ENCODE results near the gene IGFL2.
"Not testable (repeated sequence)": the region's sequence is repeated elsewhere in the genome, so short reads cannot be mapped to it uniquely, and the experiment has no call there.

The IGFL2 gene

GRCh38 chr19:46191972-46192371, 43.9 kb downstream of the IGFL2 start:
- no peak for FAIRE-seq

GRCh38 chr19:46192626-46192991, 44.6 kb downstream of the IGFL2 start:
- FAIRE-seq, result not testable (repeated sequence)

- FAIRE-seq, result no peak
Observed at GRCh38 chr19:46192992-46193650, 45.1 kb downstream of the IGFL2 start.

- FAIRE-seq, result no peak
Observed at GRCh38 chr19:46193678-46194077, 45.6 kb downstream of the IGFL2 start.

- FAIRE-seq, result no peak
Observed at GRCh38 chr19:46195104-46195503, 47.1 kb downstream of the IGFL2 start.

- FAIRE-seq, result not testable (repeated sequence)
Observed at GRCh38 chr19:46195919-46196318, 47.9 kb downstream of the IGFL2 start.

GRCh38 chr19:46196410-46197124, 48.5 kb downstream of the IGFL2 start:
- no peak for FAIRE-seq

- FAIRE-seq, result no peak
Observed at GRCh38 chr19:46197314-46198070, 49.5 kb downstream of the IGFL2 start.

GRCh38 chr19:46198756-46199155, 50.7 kb downstream of the IGFL2 start:
- no peak for FAIRE-seq

GRCh38 chr19:46201454-46202310, 53.6 kb downstream of the IGFL2 start:
- no peak for FAIRE-seq

- no peak for FAIRE-seq
Observed at GRCh38 chr19:46202426-46202825, 54.4 kb downstream of the IGFL2 start.

GRCh38 chr19:46202872-46203860, 55.1 kb downstream of the IGFL2 start:
- no peak for FAIRE-seq

- FAIRE-seq, result no peak
Observed at GRCh38 chr19:46204008-46204407, 56.0 kb downstream of the IGFL2 start.

GRCh38 chr19:46205183-46205984, 57.3 kb downstream of the IGFL2 start:
- no peak for FAIRE-seq

GRCh38 chr19:46206176-46206575, 58.1 kb downstream of the IGFL2 start:
- FAIRE-seq, result no peak

- FAIRE-seq, result no peak
Observed at GRCh38 chr19:46206682-46207081, 58.6 kb downstream of the IGFL2 start.

GRCh38 chr19:46207858-46208257, 59.8 kb downstream of the IGFL2 start:
- FAIRE-seq, result not testable (repeated sequence)

GRCh38 chr19:46209051-46209450, 61.0 kb downstream of the IGFL2 start:
- FAIRE-seq, result no peak

- FAIRE-seq, result no peak
Observed at GRCh38 chr19:46209472-46209871, 61.4 kb downstream of the IGFL2 start.

GRCh38 chr19:46210669-46211068, 62.6 kb downstream of the IGFL2 start:
- FAIRE-seq, result no peak
